ENCODE results near the gene ARID1B.

GRCh38 chr6:157164972-157165371, 387.8 kb downstream of the ARID1B start:
- TF ChIP-seq USF2 (IDR thresholded peaks at IDR 0.05; ENCODE audit: borderline replicate concordance, low read depth, low read length) (no peak), RAD51 (IDR thresholded peaks at IDR 0.05) (no peak), MYC (IDR thresholded peaks at IDR 0.05; ENCODE audit: insufficient read depth, insufficient read length, insufficient replicate concordance, low read length, severe bottlenecking) (no peak), CBFB (IDR thresholded peaks at IDR 0.05; ENCODE audit: low read depth) (no peak), CTCF (IDR thresholded peaks at IDR 0.05 in 2 of 3, conservative IDR thresholded peaks at IDR 0.05 in 1 of 3; ENCODE audit: control insufficient read depth in 2 of 3, extremely low read depth in 1 of 3, insufficient read depth in 1 of 3, low read depth in 3 of 3, low read length in 3 of 3) (no peak), YY1 (IDR thresholded peaks at IDR 0.05; ENCODE audit: low read depth, low read length) (no peak), EZH2 (IDR thresholded peaks at IDR 0.05; ENCODE audit: borderline replicate concordance, control insufficient read depth, low read depth, low read length) (no peak), TARDBP (IDR thresholded peaks at IDR 0.05; ENCODE audit: borderline replicate concordance) (no peak), ZBTB40 (IDR thresholded peaks at IDR 0.05; ENCODE audit: borderline replicate concordance) (no peak)

Data from GM12878 (cell line).